ENCODE results near the gene TWNK.

DNA sequence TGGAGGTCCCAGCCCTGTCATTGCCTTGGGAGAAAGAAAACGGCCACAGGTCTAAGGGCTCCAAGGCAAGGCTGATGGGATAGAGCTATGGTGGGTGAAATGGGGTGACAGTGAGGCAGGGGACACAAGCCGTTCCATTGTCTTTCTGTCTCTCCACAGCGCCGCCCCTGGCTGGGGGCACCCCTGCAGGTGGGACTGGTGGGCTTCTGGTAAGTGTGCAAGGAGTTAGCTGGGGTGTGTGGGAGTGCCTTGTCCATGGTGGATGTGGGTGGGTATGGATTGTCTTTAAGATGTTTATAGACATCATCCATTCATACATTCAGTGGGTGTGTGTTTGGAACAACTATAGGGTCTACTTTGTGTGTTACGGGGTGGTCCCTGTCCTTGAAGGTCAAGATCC is 51.1 kb downstream of the TWNK start:
- no peak for TF ChIP-seq SUZ12 (IDR thresholded peaks at IDR 0.05; ENCODE audit: extremely low read depth, insufficient read depth, insufficient read length)
- TF ChIP-seq ZNF274 (IDR thresholded peaks at IDR 0.05; ENCODE audit: low read depth, low read length) = no peak
